GM19452 (cell line): Measurements from ENCODE around the gene SPEF2.

ENCODE experiments used
- ATAC-seq: cut with Tn5 transposase; IDR thresholded peaks from one replicate; pipeline ENCODE4 v1.9.1; 2021; ENCODE audit not compliant: unreplicated experiment

SPEF2 gene

DNA sequence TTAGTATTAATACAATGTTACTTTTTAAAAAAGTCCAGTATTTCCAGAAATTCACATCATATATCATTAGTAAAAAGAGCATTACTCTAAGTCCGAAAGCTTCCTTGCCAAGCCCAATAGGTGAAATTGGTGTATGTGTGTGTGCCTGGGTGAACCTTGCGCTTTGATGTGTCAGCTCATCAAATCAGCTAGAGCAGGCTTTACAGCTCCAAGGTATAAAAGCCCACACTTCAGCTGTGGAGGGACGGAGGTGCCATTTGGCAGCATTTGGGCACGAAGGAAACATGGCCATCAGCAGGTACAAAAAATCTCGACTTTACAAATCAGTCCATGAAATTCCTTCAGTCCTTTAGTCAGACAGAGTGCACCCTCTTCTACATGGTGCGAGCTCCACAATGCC, 162.6 kb downstream of the SPEF2 start:
- ATAC-seq, result no peak

DNA sequence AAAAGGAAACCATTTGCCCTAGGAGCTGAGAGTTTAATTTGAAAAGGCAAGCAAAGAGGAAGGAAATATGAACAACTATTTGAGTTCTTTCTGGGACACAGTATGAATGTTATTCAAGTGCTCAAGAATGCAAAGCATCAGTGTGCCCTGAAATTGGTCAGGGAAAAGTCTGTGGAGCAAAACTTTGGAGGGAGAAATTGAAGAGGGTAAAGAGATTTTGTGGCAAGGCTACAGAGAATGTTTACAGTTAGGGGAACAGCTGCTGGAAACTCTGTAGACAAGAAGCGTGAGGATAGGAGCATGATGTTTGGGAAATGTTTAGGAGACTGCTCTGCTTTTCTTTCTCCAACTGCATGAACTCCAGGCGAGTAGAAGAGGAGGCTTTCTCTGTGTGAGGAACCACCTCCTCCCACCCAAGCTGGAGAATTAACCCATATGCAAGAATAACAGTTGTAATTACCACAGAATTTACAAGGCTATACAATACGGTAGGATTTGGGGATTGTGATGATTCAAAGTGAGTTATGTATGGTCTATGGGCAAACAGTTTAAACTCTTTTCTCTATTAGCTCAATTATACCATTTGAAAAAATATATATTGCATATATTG, 163.6 kb downstream of the SPEF2 start:
- no peak for ATAC-seq

DNA sequence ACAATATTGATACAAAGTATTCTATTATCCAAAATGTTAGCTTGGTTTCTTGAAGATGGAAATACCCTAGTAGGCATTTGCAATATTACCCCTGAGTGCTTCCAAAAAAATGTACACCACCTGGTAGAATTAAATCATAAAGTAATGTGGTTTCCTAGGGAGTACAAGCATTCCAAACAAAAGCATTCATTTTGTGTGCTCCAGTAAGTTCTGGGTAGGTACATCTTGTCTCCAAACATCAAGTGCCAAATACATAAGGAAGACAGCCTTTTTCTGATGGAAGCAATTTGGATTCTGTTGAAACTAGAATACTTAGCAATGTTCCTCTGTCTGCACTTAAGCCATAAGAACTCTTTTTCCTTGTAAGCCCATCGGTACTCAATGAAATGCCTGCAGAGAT, 165.9 kb downstream of the SPEF2 start:
- no peak for ATAC-seq

DNA sequence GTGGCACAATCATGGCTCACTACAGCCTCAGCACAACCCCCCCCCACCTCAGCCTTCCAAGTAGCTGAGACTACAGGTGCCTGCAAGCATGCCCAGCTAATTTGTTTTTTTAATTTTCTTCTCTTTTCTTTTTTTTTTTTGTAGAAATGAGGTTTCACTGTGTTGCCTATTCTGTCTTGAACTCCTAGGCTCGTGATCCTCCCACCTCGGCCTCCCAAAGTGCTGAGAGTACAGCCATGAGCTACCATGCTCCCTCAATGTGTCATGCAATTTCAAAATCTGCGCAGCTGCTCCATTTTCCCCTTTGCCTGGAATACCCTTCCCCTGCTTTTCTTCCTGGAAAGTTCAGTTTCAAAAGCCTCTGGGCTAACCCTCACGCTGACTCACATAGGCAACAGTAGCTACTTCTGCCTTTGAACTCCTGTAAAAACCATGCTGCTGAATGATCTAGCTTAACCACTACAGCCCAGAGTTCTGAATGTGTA, 168.0 kb downstream of the SPEF2 start:
- no peak for ATAC-seq

DNA sequence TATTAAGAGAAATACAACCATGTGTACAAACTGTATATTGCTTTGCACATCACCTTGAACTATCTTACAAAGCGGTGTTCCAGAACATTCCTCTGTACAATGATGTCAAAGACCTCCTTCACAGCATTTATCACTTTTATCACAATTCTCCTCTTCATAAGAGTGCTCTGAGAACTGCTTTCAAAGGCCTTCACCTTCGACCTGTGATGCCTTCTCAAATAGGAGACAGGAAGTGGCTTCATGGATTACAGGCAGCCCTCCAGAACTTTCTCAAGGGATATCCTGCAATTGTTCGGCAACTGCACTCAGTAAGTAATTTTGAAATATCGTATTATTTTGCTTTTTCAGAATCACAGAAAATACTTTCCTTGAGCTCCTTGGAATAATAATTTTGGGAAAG, 171.1 kb downstream of the SPEF2 start:
- ATAC-seq, result no peak

DNA sequence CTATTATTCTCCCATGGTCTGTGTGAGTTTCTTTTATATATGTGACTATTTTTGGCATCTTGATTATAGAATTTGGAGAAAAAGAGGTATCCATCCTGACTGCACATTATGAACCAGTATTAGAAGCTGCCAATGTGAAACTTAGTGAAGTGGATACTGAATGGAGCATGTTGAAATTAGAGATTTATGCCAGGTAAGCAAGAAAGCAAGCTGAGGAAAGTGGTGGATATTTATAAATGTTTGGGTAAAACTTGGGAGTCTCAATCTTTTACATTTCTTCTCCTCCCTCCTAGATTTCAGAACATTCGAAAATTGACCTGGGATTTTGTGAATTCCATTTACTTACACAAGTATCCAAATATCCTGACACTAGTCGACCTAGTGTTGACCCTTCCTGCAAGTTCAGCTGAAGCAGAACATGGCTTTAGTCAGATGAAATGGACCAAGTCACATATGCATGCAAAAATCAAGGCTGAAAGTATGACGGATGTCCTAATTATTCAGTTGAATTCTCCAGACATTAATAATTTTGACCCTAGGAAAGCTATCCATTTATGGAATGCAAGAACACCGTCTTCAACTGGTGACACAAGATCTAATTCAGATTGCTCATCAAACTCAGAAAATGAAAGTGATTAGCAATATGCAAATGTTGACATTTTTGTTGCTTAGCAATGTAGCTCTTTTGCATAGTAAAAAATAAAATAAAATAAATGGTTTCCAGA, 172.2 kb downstream of the SPEF2 start:
- no peak for ATAC-seq

DNA sequence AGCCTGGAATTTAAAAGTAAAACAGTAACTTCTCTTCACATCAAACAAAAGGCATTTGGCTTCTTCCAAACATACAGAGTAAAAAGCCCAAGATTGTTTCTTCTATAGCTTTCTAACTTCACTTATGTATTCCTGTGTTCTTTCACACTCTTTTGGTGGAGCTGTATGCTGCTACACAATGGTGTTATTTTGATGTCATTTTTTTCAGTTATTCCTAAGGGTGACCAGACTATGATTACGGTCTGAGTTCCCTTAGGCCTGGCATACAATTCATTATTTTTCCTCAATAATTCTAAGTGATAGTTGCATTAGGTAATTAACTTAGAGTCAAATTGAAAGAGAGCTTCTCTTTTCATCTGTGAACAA, 172.8 kb downstream of the SPEF2 start:
- ATAC-seq, result no peak

DNA sequence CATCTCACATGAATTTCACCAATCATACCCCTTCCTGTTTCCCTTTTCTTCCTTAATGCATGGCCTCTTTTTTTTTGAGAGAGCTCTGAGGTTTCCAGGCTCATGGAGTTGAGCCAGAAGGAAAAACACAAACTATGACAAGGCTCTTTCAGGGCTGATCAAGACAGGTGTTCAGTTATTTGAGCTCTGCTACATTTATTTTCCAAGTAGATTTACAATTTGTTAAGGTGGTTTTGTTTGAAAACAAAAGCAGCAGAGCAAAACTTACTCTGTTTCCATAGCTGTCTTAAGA, 176.6 kb downstream of the SPEF2 start:
- no peak for ATAC-seq

DNA sequence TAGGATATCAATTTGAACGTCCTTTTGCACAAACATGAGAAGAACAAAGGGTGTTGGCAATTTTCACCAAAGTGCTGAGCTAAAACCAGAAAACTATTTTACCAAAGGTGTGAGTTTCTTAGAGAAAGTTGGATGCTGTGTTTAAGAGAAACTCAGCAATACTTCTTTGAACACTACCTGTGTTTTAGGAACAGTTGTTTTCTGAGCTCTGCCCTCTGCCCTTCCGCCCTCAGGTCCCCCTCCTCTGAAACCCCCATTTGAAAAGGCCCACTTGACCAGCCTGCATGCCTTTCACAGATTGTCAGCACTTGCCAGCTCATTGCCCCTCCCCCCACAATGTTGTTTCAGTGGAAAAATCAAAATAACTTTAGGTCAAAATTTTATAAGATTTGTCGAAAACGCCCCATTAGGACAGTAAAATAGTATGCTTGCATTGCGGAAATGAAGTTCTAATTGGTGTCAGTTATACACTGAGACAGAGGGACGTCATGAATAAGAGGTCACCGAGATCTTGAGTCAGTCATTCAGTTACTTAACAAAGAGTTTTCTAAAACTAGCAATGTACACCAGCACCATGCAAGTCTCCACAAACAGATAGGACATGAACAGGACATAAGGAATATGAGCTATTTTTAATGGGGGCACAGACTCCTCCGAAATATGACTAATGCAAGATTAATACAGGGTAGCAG, 177.2 kb downstream of the SPEF2 start:
- ATAC-seq, result no peak

DNA sequence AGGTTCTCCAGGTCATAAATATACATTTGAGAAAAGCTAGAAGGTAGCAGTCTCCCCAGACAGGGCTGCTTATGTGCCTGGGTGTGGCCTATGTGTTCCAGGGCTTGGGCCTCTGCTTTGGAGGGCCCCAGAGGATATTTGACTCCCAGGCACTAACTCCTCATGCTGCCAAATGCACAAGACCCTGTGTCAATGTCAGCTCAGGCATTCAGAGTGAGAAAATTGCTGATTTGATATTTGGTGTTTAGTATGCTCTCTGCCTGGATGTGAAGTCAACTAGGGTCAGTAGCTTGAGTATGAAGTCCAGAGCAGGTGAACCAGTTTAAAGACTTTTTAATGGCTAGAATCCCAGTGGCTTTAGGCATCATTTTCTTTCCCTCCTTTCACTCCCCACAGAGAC, 181.5 kb downstream of the SPEF2 start:
- no peak for ATAC-seq

DNA sequence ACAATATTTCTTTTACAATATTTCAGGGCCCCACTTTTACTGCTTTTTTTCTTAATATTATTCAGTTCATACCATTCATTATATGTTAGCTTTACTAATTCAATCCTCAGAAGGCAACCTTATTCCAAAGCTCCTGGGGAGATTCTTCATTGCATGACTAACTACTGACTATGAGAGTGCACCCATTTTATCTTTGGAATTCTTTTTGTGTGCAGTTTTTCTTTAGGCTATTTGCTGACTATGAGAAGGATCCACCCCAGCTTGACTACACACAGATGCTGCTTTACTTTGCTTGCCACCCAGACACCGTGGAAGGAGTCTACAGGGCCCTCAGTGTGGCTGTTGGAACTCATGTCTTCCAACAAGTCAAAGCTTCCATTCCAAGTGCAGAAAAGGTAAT, 182.1 kb downstream of the SPEF2 start:
- no peak for ATAC-seq

DNA sequence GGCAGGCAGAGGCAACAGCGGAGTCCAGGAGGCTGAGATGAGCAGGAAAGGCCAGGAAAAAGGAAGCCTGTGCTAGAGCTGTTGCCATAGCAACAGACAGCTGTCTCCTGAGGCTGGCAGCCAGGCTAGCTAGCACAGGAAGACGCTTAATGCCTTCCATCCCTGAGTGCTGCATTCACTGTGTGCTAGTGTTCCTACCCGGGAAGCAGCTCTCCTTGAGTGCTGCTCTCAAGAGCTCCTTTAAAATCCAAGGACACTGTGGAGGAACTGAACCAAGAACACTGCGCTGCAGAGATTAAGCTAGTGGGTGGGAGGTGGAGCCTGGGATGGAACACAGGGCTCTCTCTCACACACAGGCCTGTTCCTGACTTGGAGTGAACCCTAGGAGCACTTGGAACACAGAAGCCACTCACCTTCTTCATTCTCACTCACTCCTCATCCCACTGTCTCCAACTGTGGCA, 185.6 kb downstream of the SPEF2 start:
- no peak for ATAC-seq

DNA sequence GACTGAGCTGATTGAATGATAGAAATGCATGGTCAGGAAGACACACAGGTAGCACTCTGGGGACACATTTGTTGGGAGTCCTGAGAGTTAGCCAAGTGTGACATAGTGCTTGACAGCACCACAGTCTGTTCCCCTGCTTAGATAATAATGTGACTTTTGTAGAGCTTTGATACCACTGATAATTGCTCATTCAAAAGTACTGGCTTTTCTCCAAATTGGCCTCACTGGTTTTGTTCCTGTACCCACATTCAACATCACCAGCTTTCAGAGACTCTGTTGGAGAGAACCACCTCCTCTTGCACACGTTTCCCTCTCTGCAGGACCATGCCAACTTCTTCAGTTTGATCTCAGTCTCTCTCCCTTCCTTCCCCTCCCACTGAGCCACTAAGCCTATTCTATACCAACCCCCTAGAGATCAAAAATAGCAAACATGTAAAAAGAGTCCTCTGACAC, 186.6 kb downstream of the SPEF2 start:
- ATAC-seq, result no peak

DNA sequence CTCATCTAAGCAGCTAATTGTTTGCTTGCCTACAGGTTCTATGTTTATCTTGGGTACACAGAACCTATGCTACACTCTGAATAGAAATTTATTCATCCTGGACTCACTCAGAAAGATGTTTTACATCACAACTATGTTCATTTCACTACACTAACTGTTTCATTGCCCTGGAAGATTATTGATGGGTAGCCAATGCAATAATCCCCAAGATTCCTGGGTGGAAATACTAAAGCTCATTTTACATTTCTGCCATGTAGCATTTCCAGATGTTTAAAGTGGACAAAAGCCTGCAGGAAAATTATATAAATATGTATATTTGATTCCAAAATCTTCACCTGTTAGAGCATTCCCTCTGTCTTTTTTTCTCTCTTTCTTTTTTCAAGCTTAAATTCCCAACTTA, 187.2 kb downstream of the SPEF2 start:
- no peak for ATAC-seq

DNA sequence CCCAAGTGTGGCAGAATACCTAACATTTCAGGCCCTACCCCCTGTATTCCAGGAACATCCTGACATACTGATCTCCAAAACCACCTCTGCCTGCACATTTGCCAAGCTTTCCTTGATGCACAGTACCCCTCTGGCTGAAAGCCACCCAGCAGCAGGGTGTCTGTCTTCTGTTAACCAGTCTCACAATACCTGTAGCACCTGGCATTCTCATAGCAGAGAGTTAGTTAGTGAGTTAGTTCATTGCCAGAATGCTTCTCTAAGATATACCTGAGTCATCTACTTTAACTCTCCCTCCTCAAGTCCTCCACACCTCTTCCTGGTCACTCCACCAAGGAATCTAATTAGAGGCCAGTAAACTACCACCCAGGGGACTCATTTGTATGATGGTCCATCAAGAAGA, 192.9 kb downstream of the SPEF2 start:
- no peak for ATAC-seq

DNA sequence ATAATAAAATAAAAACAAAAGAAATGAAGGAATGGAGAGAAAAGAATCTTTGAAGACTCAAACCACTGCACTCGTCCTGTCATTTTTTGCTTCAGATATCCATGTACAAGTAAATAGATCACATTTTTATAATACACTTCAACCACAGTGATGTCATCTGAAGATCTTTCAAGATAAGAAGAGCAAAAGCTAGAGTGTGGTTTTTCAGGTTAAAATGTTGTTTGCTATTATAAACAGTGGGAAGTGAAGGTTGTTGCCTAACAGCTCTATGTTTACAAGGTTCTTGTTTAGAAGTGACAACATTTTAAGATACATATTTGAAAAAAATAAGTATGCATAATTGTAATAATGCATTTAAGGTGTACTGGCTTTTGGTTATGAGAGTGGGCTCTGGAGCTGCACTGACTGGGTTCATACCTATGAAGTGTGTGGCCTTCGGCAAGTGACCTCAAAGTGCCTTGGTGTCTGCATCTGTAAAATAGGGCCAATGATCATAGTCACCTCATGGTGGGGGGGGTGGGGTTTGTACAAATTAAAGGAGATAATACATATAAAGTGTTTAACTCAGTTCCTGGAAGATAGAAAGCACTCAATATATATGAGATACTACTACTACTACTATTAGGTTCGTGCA, 193.6 kb downstream of the SPEF2 start:
- no peak for ATAC-seq

DNA sequence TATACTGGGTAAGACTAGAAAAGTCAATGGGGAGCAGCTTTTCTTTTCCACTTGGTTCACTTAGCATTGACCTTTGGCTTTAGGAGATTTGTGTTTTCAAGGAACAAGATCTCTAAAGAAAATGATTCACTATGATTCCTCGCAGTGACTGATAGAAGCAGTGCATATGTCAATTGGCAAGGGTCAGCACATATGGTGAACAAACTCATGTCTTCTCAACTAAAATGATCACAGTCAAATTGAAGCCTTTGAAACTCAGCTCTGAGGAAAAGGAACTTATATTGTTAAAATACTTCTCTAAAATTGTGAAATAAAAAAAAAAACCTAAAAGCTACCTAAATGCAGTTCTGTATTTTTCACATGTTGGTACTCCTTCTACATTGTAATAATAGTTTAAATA, 195.9 kb downstream of the SPEF2 start:
- ATAC-seq, result no peak

DNA sequence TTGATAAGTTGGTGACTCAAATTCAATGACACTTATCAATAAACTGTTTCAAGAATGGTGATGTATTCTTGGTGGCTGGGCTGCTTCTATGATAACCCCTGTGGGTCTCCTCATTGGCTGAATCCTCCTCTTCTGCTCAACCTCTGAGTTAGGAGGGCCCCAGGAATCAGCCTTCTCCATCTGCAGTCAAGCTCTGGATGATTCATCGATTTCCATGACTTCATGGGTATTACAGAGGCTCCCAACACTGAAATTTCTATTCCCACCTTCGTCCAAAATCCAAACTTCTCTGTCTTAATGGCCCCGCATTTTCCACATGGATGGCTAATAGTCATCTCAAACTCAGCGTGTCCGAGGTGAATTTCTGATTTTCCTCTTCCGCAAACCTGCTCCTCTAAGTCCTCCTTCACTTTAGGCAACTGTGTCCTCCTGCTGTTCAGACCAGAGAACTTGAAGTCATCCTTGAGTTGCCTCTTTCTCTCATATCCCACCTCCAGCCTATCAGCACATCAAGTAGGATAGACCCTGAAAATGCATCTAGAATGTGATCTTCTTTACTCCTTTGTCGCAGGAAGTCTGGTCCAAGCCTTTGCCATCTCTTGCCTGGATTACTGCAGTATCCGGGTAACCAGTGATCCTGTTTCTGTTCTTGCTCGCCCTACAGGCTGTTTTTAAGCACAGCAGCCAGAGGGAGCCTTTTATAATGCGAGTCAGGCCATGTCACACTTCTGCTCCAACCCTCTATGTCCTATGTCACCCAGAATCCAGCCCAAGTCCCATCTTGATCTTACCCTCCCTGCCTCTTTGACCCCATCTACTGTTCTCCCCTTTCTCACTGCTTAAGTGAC, 197.7 kb downstream of the SPEF2 start:
- ATAC-seq, result no peak

DNA sequence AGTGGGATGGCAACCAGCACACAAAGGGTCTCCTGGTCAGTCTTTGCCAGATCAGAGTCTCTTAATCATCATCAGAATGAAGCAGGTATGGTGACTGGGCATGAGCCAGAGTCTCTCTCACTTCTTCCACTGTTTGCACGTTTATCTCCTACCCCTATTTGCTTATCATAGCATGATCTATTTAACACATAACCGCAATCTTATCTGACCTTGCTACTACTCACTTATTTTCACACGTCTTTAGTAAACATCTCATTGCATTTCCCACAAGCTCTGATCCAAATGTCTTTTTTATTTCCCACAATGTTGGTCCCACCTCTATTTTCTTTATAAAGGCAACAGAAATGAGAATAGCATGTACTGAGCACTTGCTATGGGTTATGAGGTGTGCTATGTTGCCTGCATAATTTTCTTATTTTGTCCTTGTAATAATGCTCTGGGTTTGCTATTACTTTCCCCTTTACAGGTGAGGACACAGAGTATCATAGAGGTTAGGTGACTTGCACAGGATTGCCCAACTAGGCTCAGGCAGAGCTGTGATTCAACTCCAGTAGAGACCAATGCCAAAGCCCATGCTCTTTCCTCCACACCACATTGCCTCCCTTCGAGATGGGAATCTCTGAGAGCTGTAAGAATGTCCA, 199.3 kb downstream of the SPEF2 start:
- no peak for ATAC-seq

DNA sequence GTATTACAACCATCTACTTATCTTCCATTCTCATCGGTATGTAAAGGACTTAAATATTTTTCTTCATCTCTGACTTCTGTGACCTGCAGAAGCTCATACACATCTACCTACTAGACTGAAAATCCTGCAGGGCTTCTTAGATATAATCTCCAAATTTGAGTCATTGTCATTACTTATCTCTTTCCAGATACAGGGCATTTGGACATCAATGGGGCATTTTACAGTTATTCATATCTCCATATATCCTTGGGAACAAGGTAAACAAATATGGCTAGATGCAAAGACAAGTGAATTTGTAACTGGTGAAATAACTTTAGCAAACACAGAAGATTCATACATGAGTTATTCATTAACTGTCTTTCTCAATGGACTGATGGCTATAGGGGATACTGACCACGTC, 201.4 kb downstream of the SPEF2 start:
- ATAC-seq, result no peak

DNA sequence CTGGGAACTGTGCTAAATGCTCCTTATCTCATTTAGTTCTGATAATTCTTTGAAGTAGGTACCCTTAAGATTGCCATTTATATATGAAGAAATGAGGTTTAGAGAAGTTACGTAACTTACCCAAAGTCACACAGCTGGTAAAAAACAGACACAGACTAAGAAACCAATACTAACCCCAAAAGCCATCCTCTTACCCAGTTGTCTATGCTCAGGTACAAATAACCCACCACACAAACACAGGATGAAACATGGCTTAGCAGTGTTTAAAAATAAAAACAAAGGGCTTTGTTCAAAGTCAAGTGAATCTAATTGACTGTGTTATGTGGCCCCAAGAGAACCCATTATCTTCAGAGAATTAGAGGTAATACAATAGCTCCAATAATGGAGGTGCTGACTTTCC, 202.0 kb downstream of the SPEF2 start:
- no peak for ATAC-seq
